H1 (cell line): ENCODE results near the gene MAVS. TPM values are rescaled to one million over a fixed set of nuclear protein-coding genes. Genes with fewer than 3 reads are reported as not detected.

Experiments used
- BCL11A ChIP-seq, 2 experiments: IDR thresholded peaks; one replicate each; pipeline ENCODE4 v1.6.1; 2011; ENCODE audit warnings: low read depth in 2 of 2, low read length in 2 of 2, mild to moderate bottlenecking in 2 of 2
- CEBPB ChIP-seq: IDR thresholded peaks from 2 replicates; pipeline ENCODE4 v1.6.1; 2012; ENCODE audit warnings: low read depth, low read length
- CREB1 ChIP-seq: IDR thresholded peaks from 2 replicates; pipeline ENCODE4 v1.6.1; 2012; ENCODE audit warnings: inconsistent platforms
- EP300 ChIP-seq, 2 experiments: IDR thresholded peaks; 1 replicate in 1 of 2; 2 replicates in 1 of 2; pipeline ENCODE4 v1.6.1; 2011 to 2012; ENCODE audit warnings: low read depth in 2 of 2, low read length in 2 of 2, mild to moderate bottlenecking in 2 of 2, borderline replicate concordance in 1 of 2, inconsistent platforms in 1 of 2, moderate library complexity in 1 of 2
- HDAC2 ChIP-seq, 2 experiments: fragments of 300-600 bp in 1 of 2; sonication (generic) in 1 of 2; IDR thresholded peaks; 2 replicates each; pipeline ENCODE4 v1.6.1; 2011 to 2012; ENCODE audit warnings: low read depth in 2 of 2, low read length in 2 of 2, mild to moderate bottlenecking in 2 of 2, moderate library complexity in 2 of 2, borderline replicate concordance in 1 of 2, inconsistent platforms in 1 of 2
- JUN ChIP-seq: IDR thresholded peaks from 2 replicates; pipeline ENCODE4 v1.6.1; 2011; ENCODE audit warnings: low read depth, mild to moderate bottlenecking, improper control_type of control experiment, low read length
- JUND ChIP-seq: IDR thresholded peaks from 2 replicates; pipeline ENCODE4 v1.6.1; 2011; ENCODE audit warnings: mild to moderate bottlenecking, improper control_type of control experiment, low read length
- KDM5A ChIP-seq: fragments of 200-600 bp; IDR thresholded peaks from 2 replicates; pipeline ENCODE4 v1.7.1; 2012; ENCODE audit warnings: mild to moderate bottlenecking, low read length, inconsistent platforms, mixed read lengths
- NANOG ChIP-seq: IDR thresholded peaks from 2 replicates; pipeline ENCODE4 v1.6.1; 2011; ENCODE audit warnings: low read length, low read depth, mild to moderate bottlenecking, inconsistent platforms; ENCODE audit not compliant: insufficient read depth, poor library complexity, severe bottlenecking
- NRF1 ChIP-seq: IDR thresholded peaks from 2 replicates; pipeline ENCODE4 v1.6.1; 2011; ENCODE audit warnings: mild to moderate bottlenecking, low read depth, low read length, improper control_type of control experiment
- PHF8 ChIP-seq: fragments of 200-600 bp; sonication (generic); conservative IDR thresholded peaks from 2 replicates; pipeline ENCODE4 v1.7.1; 2012; ENCODE audit warnings: low read depth, mild to moderate bottlenecking, inconsistent platforms, low read length, moderate library complexity
- POLR2AphosphoS5 ChIP-seq: IDR thresholded peaks from 2 replicates; pipeline ENCODE4 v1.6.1; 2011; ENCODE audit warnings: low read depth, low read length
- POU5F1 ChIP-seq: IDR thresholded peaks from 2 replicates; pipeline ENCODE4 v1.6.1; 2011; ENCODE audit warnings: low read depth, mild to moderate bottlenecking, low read length, moderate library complexity
- RBBP5 ChIP-seq: IDR thresholded peaks from 2 replicates; pipeline ENCODE4 v1.7.1; 2012; ENCODE audit warnings: low read depth, mild to moderate bottlenecking, inconsistent platforms, low read length, moderate library complexity, borderline replicate concordance
- SAP30 ChIP-seq: fragments of 300-600 bp; sonication (generic); IDR thresholded peaks from 2 replicates; pipeline ENCODE4 v1.7.1; 2012; ENCODE audit warnings: low read length, moderate library complexity, mild to moderate bottlenecking, inconsistent platforms; ENCODE audit not compliant: insufficient read depth, insufficient replicate concordance
- SIN3A ChIP-seq, 2 experiments: IDR thresholded peaks in 1 of 2; conservative IDR thresholded peaks in 1 of 2; 2 replicates each; pipeline ENCODE4 v1.6.1; 2011 to 2012; ENCODE audit warnings: low read length in 2 of 2, improper control_type of control experiment in 1 of 2, low read depth in 1 of 2, mild to moderate bottlenecking in 1 of 2
- SIX5 ChIP-seq: IDR thresholded peaks from 2 replicates; pipeline ENCODE4 v1.6.1; 2011; ENCODE audit warnings: mild to moderate bottlenecking, low read depth, low read length
- SP1 ChIP-seq: IDR thresholded peaks from 2 replicates; pipeline ENCODE4 v1.6.1; 2011; ENCODE audit warnings: low read depth, low read length
- SP4 ChIP-seq: IDR thresholded peaks from 2 replicates; pipeline ENCODE4 v1.6.1; 2012; ENCODE audit warnings: low read length, inconsistent platforms
- TBP ChIP-seq: IDR thresholded peaks from 2 replicates; pipeline ENCODE4 v1.6.1; 2011; ENCODE audit warnings: low read depth, low read length, improper control_type of control experiment
- polyA plus RNA-seq, 7 experiments: library from polyadenylated mRNA; depleted of rRNA in 3 of 7; stranded (reverse) in 5 of 7; unstranded in 2 of 7; fragments of >200 nt in 5 of 7; fragments of 200-250 nt in 2 of 7; gene quantifications; 1 replicate in 5 of 7; 2 replicates in 1 of 7; 4 replicates in 1 of 7; pipeline versions ENCODE4 v1.2.1 to v1.2.3, GENCODE V29; 2011 to 2013; ENCODE audit warnings: missing spikeins in 2 of 7, mixed read lengths in 2 of 7
- total RNA-seq: library from RNA; stranded (reverse); fragmentation: NEBNext Ultra II Directional; extraction: Animal tissue kit (Norgen Biotek cat#: 25700); gene quantifications from 2 replicates; pipeline ENCODE4 v1.2.1, GENCODE V29; 2021
- TF ChIP-seq, protein P1 (sequence below): IDR thresholded peaks from 2 replicates; pipeline ENCODE4 v1.6.1; 2011; ENCODE audit warnings: low read depth, mild to moderate bottlenecking, low read length; ENCODE audit not compliant: insufficient read depth
- TF ChIP-seq, protein P2 (sequence below): IDR thresholded peaks from 2 replicates; pipeline ENCODE4 v1.6.1; 2012; ENCODE audit warnings: inconsistent platforms

MAVS gene
- total and polyA plus RNA-seq, 2 of the 8 experiments (the other 6 are each of a cell fraction or from before 2014, with no cell fraction given) = 9.9 to 24.3 TPM

DNA sequence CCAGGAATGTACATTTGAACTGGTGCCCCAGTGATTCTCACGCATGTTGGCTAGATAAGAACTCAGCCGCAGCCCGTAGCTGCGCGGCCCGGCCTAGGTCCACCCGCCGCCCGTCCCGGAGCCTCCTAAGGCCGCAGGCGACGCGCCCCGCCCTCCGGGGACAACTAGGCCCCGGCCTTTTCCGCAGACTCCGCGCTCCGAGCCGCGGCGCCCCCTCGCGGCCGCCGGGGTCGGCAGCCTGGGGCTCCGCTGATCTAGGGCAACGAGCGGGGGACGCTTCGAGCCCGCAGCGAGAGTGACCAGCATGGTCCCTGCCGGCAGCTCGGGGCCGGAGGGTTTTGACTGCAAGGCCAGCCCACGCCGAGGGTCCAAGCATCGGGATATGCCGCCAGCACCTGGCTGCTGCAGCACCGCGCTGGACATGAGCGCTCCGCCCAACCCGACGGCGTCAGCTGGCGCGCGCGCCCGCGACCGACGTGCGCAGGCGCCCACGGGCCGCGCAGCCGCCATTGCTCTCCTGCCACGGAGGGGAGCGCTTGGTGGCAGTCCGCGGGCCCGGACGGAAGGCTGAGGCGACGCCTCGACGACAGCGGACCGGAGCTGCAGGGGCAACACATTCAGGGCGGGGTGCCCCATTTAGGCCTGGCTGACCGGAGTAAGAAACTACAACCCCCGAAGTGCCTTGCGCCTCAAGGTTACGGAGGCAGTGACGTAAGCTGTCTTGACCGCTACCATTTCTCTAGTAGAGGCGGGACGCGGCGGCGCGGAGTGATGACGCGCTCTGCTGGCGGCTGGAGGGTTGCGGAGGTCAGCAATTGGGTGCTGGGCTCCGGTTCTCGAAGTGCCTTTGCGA lies 26.4 kb upstream of the MAVS start, which contains the start of gene AP5S1 (continued):
- no peak for TF ChIP-seq JUN
- peak; percentile 100 for TF ChIP-seq RBBP5
- TF ChIP-seq, protein P1, sequence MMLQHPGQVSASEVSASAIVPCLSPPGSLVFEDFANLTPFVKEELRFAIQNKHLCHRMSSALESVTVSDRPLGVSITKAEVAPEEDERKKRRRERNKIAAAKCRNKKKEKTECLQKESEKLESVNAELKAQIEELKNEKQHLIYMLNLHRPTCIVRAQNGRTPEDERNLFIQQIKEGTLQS = peak; percentile 91
- TF ChIP-seq SP1 = peak; percentile 58; the same call in 1 of the 2 replicates
- no peak for TF ChIP-seq CEBPB
- TF ChIP-seq TBP = peak; percentile 55
- peak; percentile 46 to 65; a peak in 1 of 4 replicates for TF ChIP-seq SIN3A (conservative IDR thresholded peaks at IDR 0.05 in 1 of 2, IDR thresholded peaks at IDR 0.05 in 1 of 2; ENCODE audit: low read depth in 1 of 2, low read length in 2 of 2)
- TF ChIP-seq EP300 (IDR thresholded peaks at IDR 0.05; ENCODE audit: borderline replicate concordance in 1 of 2, low read depth in 2 of 2, low read length in 2 of 2) = peak in 1 of 2 experiments; percentile 36; a peak in 1 of 3 replicates
- peak; percentile 88 for TF ChIP-seq PHF8
- peak; percentile 81; the same call in 1 of the 2 replicates for TF ChIP-seq POLR2AphosphoS5
- TF ChIP-seq CREB1 = peak; percentile 100
- TF ChIP-seq SIX5 = peak; percentile 84
- TF ChIP-seq NRF1 = peak; percentile 49; the same call in 1 of the 2 replicates
- TF ChIP-seq POU5F1 = no peak
- TF ChIP-seq SP4 = peak; percentile 75; the same call in 1 of the 2 replicates
- TF ChIP-seq KDM5A = 0 out of 2 replicates have a peak, but pooled peaks have one; percentile 19
- no peak for TF ChIP-seq SAP30
- TF ChIP-seq, protein P2, sequence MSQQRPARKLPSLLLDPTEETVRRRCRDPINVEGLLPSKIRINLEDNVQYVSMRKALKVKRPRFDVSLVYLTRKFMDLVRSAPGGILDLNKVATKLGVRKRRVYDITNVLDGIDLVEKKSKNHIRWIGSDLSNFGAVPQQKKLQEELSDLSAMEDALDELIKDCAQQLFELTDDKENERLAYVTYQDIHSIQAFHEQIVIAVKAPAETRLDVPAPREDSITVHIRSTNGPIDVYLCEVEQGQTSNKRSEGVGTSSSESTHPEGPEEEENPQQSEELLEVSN = 0 out of 2 replicates have a peak, but pooled peaks have one; percentile 22
- no peak for TF ChIP-seq NANOG
- peak; percentile 79 for TF ChIP-seq JUND
- TF ChIP-seq BCL11A (IDR thresholded peaks at IDR 0.05; ENCODE audit: low read depth in 2 of 2, low read length in 2 of 2) = no peak
- peak; percentile 23 to 86; a peak in 2 of 4 replicates for TF ChIP-seq HDAC2 (IDR thresholded peaks at IDR 0.05; ENCODE audit: borderline replicate concordance in 1 of 2, low read depth in 2 of 2, low read length in 2 of 2)
